GM18505 (cell line): Measurements from ENCODE around the gene OSER1.
"Not testable (repeated sequence)": the region's sequence is repeated elsewhere in the genome, so short reads cannot be mapped to it uniquely, and the experiment has no call there.

Experiments
- ATAC-seq: cut with Tn5 transposase; IDR thresholded peaks from one replicate; pipeline ENCODE4 v1.9.1; 2021; ENCODE audit not compliant: unreplicated experiment
- POLR2A ChIP-seq: IDR thresholded peaks from 4 replicates; pipeline ENCODE4 v1.6.1; 2011; ENCODE audit warnings: borderline replicate concordance; ENCODE audit not compliant: insufficient read depth, insufficient read length; ENCODE audit errors: extremely low read depth

Gene OSER1

DNA sequence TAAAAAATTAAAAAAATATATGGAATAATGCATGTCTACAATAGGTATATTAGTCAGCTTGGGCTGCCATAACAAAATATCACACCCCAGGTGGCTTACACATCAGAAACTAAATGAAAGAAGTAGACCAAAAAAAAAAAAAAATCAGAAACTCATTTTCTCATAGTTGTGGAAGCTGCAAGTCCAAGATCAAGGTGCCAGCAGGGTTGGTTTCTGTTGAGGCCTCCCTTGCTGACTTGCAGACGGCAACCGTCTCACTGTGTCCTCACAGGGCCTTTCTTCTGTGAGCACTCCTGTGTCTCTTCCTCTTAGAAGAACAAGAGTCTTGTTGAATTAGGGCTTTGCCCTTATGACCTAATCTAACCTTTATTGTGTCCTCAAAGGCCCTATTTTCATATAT lies 25.1 kb upstream of the OSER1 start:
- no peak for ATAC-seq
- TF ChIP-seq POLR2A = no peak

DNA sequence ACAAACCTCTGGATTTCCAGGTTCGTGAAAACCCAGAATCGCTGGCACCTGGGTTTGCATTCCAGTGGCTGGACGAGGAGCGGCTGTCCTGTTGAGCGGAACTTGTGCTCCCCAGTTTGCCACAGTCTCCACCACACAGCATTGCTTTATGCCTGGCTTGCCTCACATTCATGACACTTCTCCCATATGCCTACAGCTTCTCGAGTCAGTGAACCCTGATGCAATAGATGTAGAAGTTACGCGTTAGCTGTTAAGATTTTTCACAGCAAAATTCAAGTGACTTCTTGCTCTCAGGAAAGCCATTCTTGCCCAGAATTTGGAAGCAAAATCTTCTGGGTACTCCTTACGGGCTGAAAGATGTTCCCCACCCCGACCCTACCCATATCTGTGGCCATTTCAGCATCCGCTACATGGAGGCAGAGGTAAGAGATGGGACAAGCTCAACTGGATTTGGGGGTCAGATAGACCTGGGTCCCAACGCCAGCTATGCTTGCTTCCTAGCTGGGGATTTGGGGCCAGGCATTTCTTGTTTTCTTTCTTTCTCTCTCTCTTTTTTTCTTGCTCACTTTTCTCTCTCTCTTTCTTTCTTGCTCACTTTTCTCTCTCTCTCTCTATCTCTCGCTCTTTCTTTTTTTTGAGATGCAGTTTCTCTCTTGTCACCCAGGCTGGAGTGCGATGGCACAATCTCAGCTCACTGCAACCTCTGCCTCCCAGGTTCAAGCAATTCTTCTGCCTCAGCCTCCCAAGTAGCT lies 24.2 kb upstream of the OSER1 start:
- ATAC-seq = no peak
- no peak for TF ChIP-seq POLR2A

DNA sequence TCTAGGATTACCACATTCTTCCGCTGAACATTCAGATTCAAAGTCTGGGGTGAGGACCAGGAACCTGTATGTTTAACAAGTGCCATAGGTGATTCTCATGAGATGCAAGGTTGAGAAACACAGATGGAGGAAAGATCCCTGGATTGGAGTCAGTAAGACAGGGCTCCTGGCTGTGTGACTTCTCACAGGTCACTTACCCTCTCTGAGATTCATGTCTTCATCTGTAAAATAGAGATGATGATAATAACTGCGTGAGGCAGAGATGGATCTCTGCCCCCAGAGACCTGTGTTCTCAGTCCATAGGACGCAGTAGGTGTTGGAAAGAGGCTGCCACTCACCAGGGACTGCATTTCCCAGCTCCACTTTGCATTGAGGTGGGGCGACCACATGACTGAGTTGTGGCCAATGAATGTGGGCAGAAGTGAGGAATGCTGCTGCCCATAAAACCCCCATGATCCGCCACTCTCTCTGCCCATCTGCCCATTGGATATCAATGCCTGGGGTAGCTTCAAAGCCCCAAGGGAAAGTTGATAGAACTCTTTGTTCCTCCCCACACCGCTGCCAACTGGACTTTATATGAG lies 23.0 kb upstream of the OSER1 start:
- ATAC-seq = no peak
- no peak for TF ChIP-seq POLR2A

DNA sequence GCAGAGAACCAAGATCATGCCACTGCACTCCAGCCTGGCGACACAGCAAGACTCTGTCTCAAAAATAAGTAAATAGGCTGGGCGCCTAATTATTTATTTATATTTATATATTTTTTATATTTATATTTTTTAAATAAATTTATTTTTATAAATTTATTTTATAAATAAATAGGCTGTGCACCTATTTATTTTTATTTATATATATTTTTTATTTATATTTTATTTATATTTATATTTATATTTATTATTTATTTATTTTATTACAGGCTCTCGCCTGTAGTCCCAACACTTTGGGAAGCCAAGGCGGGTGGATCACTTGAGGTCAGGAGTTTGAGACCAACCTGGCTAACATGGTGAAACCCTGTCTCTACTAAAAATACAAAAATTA lies 21.9 kb upstream of the OSER1 start:
- ATAC-seq = not testable (repeated sequence)

DNA sequence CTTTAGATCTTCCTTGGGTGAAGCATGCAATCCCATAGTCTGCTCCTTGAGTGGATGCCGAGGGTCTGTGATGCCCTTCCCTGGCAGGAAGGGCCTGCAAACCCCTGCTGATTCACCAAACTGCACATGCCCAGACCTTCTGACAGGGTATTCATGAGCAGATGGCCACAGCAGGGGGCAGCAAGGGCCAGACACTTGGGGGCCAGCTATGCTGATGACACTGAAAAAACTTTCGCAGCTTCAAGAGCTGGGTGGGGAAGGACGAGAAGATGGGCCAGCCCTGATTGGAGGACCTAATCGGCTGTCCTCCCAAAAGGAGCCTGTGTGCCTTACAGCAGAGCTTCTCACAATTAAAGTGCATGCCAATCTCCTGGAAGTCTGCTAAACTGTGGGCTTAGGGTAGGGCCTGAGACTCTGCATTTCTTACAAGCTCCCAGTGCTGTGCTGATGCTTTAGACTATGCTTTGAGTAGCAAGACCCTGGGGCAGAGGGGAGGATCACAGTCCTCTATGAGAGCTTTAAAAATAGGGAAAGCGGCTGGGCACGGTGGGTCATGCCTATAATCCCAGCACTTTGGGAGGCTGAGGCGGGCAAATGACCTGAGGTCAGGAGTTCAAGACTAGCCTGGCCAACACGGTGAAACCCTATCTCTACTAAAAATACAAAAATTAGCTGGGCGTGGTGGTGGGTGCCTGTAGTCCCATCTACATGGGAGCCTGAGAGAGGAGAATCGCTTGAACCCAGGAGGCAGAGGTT lies 21.3 kb upstream of the OSER1 start:
- no peak for ATAC-seq
- TF ChIP-seq POLR2A = no peak

DNA sequence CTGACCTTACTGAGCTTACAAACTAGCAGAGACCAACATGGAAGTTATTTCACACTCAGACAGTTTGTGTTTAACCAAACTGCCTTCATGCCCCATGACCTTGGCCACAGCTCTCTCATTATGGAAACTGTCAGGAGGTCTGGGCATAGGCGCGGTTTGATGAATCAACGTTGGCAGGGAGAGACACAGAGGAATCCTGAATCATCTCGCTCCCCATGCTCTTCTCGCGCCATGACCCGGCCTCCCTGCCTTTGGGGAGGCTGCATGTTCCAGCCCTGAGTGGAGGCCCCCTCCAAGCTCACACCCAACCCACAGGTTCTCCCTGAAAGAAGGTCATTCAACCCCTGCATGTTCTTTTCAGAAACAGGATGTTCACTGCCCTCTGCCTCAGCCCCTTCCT lies 20.6 kb upstream of the OSER1 start:
- ATAC-seq = no peak

DNA sequence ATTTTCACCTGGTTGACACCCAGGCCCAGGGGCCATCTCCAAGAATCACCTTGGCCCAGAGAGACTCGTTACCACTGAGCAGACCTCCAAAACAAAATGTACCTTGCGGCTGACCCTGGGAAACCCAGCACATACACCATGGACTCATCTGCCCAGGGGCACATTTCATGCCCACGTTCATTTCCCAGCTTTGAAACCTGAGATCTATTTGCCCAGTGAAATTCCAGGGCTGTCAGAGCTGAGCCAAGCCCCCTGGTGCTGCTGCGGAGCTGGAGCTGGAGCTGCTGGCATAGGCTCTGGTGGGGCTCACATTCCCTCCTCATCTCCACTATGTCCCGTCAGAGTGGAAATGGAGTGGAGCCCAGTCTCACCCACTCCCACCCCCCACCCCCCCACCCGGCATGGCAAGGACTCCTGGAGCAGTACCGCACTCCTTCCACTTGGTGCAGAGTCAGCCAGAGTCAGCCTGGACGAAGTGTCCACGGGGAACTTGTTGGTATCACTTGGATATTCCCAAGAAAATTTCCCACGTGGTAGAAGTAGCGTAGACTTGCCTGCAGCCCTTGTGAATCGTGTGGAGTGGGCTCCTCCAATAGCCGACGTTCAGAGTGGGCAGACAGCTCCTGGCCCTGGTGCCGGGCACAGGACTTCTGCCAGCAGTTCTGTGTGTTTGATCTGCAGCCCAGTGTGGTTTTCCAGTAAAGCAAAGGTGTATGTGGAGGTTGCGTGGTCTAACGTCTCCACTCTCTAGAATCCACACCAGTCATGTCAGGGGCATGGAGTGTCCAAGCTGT lies 18.1 kb upstream of the OSER1 start:
- no peak for ATAC-seq
- TF ChIP-seq POLR2A = no peak

More for the DNA sequence above, 20.6 kb upstream of the OSER1 start:
- TF ChIP-seq POLR2A = no peak

DNA sequence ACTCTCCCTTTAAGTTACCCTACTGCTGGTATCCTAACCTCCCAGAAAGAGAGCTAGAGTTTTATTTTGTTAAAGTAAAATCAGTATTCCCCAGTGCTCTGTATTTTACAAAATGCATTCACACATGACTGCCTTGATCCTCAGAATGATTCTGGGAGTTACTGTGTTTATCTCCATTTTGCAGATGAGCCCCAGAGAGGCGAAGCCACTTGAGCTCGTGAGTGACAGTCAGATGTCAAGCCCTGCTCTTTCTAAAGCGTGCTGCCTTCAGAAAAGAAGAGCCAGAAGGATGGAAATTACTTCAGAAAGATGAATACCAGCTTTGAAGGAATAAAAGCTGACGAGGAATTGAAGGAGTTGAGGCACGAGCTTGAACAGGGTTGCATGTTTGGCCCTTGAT lies 14.1 kb upstream of the OSER1 start:
- ATAC-seq = no peak
- TF ChIP-seq POLR2A = no peak

DNA sequence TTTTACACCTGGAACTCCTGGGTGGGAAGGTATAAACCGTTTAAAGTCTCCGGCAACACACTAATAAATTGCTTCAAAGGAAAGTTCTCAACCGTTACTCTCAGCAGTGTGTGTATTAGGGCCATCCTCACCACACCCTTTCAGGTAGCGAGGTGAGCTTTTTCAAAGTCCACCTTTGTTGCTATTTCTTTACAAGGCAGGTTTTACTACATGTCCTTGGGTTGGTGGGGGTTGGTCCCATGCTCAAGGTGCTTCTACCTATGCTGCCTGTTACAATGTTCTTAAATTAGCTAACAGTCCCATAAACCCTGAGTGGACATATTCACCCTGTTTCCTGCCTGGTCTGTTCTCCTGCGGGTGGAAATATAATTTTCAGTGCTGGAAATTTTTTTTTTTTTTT lies 13.2 kb upstream of the OSER1 start:
- TF ChIP-seq POLR2A = no peak
- ATAC-seq = no peak

DNA sequence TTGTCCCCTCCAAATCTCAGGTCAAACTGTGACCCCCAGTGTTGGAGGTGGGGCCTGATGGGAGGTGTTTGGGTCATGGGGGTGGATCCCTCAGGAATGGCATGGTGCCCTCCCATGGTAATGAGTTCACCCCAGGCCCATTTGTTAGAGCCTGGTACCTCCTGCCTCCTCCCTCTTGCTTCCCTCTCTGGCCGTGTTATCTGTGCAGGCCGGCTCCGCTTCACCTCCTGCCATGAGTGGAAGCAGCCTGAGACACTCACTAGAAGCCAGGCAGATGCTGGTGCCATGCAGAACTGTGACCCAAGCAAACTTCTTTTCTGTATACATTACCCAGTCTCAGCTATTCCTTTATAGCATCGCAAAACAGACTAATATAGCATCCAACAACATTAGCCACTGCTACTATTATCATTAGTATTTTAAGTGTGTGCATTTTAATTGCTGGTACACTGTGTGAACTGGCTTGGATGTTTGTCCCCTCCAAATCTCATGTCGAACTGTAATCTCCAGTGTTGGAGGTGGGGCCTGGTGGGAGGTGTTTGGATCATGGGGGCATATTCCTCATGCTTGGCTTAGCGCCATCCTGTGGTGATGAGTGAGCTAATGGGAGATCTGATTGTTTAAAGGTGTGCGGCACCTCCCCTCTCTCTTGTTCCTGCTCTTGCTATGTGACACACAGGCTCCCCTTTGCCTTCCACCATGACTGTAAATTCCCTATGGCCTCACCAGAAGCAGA lies 12.2 kb upstream of the OSER1 start:
- TF ChIP-seq POLR2A = no peak
- no peak for ATAC-seq

DNA sequence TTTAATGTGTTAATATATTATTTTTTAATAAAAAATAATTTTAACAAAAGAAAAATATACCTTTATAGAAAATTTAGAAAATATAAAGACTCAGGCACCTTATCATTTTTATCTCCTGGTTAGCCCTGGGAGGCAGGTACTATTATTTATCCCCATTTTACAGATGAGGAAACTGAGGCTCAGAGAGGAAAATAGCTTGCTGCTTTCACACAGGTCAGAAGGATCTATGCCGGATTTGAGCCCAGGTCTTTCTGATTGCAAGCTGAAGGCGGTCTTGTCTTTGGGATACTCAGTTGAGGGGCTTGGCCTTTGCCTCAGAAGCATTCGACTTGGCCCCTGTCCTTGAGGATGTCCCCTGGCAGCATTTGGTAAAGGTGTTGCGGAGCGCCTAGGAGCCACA lies 11.5 kb upstream of the OSER1 start:
- no peak for ATAC-seq

DNA sequence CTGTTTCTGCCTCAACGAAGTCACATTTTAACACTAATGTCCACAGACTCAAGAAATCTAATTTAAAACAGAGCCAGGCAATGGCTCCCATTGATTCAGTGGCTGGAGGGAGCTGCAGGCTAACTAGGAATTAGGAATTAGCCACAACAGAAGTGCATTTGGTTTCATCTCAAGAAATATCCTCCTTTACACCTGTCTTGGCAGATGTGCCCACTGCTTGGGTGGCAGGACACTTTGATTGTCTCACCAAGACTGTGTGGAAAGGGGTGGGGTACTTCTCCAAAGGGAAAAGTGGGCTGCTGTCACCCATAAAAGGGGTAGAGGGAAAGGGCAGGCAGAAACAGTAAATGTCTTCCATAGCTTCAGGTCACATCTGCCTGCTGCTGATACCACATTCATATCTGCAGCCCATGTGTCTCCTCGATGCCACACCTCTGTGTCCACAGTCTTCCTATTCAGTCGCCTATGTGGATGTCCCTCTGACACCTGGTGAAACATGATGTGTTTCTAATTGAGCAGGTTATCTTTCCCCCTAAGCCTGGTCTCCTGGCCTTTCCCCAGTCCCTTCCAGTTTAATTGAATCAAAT lies 10.9 kb upstream of the OSER1 start:
- ATAC-seq = no peak
- no peak for TF ChIP-seq POLR2A

More for the DNA sequence above, 11.5 kb upstream of the OSER1 start:
- TF ChIP-seq POLR2A = no peak
